Central memory CD8-positive, alpha-beta T cell (primary cell): ENCODE data around the gene CADM4.
A peak's percentile ranks its signal among the peaks of the same experiment; 100 is the strongest.
"Not testable (repeated sequence)": the region's sequence is repeated elsewhere in the genome, so short reads cannot be mapped to it uniquely, and the experiment has no call there.

Experiments
- ATAC-seq: fragments of 150-1000 bp; cut with Tn5 transposase; replicated peaks from 2 replicates; pipeline ENCODE4 v1.10.0; 2022; ENCODE audit warnings: mild to moderate bottlenecking, moderate FRiP score, moderate number of reproducible peaks; ENCODE audit not compliant: poor library complexity, severe bottlenecking; ENCODE audit errors: extremely low read depth
- DNase-seq, 2 donors: peaks; one replicate each; pipeline ENCODE4 v3.0.0; 2021; ENCODE audit warnings: low spot score in 2 of 2
- H3K27ac Mint-ChIP-seq: one replicate; pipeline ENCODE4 v1.8.0; 2022; ENCODE audit warnings: low read depth, mild to moderate bottlenecking, moderate library complexity, mixed read lengths
- H3K27me3 Mint-ChIP-seq: one replicate; pipeline ENCODE4 v1.8.0; 2022; ENCODE audit warnings: mixed read lengths
- H3K36me3 Mint-ChIP-seq: one replicate; pipeline ENCODE4 v1.8.0; 2022; ENCODE audit warnings: mild to moderate bottlenecking, moderate library complexity, mixed read lengths; ENCODE audit not compliant: insufficient read depth
- H3K4me1 Mint-ChIP-seq: one replicate; pipeline ENCODE4 v1.8.0; 2022; ENCODE audit warnings: mixed read lengths
- H3K4me3 Mint-ChIP-seq: one replicate; pipeline ENCODE4 v1.8.0; 2022; ENCODE audit warnings: mild to moderate bottlenecking, moderate library complexity, mixed read lengths
- H3K9me3 Mint-ChIP-seq: one replicate; pipeline ENCODE4 v1.8.0; 2022; ENCODE audit warnings: mixed read lengths

The CADM4 gene

GRCh38 chr19:43658001-43658400 lies 18.4 kb upstream of the CADM4 start:
- Mint-ChIP-seq H3K9me3 (no peaks in the 10 kb centered on the region), H3K4me1 (no peaks in the 10 kb centered on the region), H3K4me3 (no peak overlapping the region), H3K27me3 (no peaks in the 10 kb centered on the region), H3K27ac (no peak overlapping the region), H3K36me3 (peaks cover 12% of the 10 kb centered on the region)
- DNase-seq (no peak), ATAC-seq (no peak)

GRCh38 chr19:43656436-43656835 lies 16.8 kb upstream of the CADM4 start:
- Mint-ChIP-seq H3K9me3 (no peaks in the 10 kb centered on the region), H3K4me1 (no peaks in the 10 kb centered on the region), H3K36me3 (peaks cover 8% of the 10 kb centered on the region), H3K27me3 (no peaks in the 10 kb centered on the region), H3K27ac (peak overlapping the region; percentile 73), H3K4me3 (no peak overlapping the region)
- ATAC-seq = no peak
- no peak for DNase-seq

GRCh38 chr19:43652546-43652874 lies 12.9 kb upstream of the CADM4 start:
- H3K4me1 Mint-ChIP-seq = no peaks in the 10 kb centered on the region
- DNase-seq (no peak), ATAC-seq (no peak)
- no peaks in the 10 kb centered on the region for H3K27me3 Mint-ChIP-seq
- no peak overlapping the region for H3K4me3 Mint-ChIP-seq
- H3K27ac Mint-ChIP-seq = no peak overlapping the region
- peaks cover 8% of the 10 kb centered on the region for H3K36me3 Mint-ChIP-seq
- no peaks in the 10 kb centered on the region for H3K9me3 Mint-ChIP-seq

- no peak overlapping the region for H3K4me3 Mint-ChIP-seq
- no peaks in the 10 kb centered on the region for H3K4me1 Mint-ChIP-seq
- H3K27me3 Mint-ChIP-seq = no peaks in the 10 kb centered on the region
- DNase-seq (no peak), ATAC-seq (no peak)
- no peak overlapping the region for H3K27ac Mint-ChIP-seq
- no peaks in the 10 kb centered on the region for H3K9me3 Mint-ChIP-seq
- H3K36me3 Mint-ChIP-seq = peaks cover 7% of the 10 kb centered on the region
Measured at GRCh38 chr19:43651758-43652545, 12.3 kb upstream of the CADM4 start.

GRCh38 chr19:43650276-43650675 lies 10.6 kb upstream of the CADM4 start:
- not testable (repeated sequence) for H3K36me3 Mint-ChIP-seq, H3K27ac Mint-ChIP-seq, H3K4me3 Mint-ChIP-seq, H3K27me3 Mint-ChIP-seq, ATAC-seq, H3K4me1 Mint-ChIP-seq, DNase-seq, H3K9me3 Mint-ChIP-seq

- H3K9me3 Mint-ChIP-seq = no peaks in the 10 kb centered on the region
Measured at GRCh38 chr19:43649514-43649913, 9.9 kb upstream of the CADM4 start.

GRCh38 chr19:43648633-43649032 lies 9.0 kb upstream of the CADM4 start:
- H3K4me3 Mint-ChIP-seq = no peak overlapping the region
- peaks cover 7% of the 10 kb centered on the region for H3K36me3 Mint-ChIP-seq
- ATAC-seq (no peak), DNase-seq (no peak)
- H3K9me3 Mint-ChIP-seq = no peaks in the 10 kb centered on the region
- no peaks in the 10 kb centered on the region for H3K4me1 Mint-ChIP-seq
- H3K27ac Mint-ChIP-seq = no peak overlapping the region
- no peaks in the 10 kb centered on the region for H3K27me3 Mint-ChIP-seq

More at GRCh38 chr19:43649514-43649913, 9.9 kb upstream of the CADM4 start:
- Mint-ChIP-seq H3K27ac (no peak overlapping the region), H3K4me3 (no peak overlapping the region), H3K4me1 (no peaks in the 10 kb centered on the region), H3K36me3 (peaks cover 7% of the 10 kb centered on the region), H3K27me3 (no peaks in the 10 kb centered on the region)
- no peak for DNase-seq
- no peak for ATAC-seq

- DNase-seq = no peak
- Mint-ChIP-seq H3K27ac (no peak overlapping the region), H3K27me3 (peaks cover 21% of the 10 kb centered on the region), H3K4me3 (no peak overlapping the region), H3K4me1 (peaks cover 7% of the 10 kb centered on the region), H3K9me3 (no peaks in the 10 kb centered on the region), H3K36me3 (peaks cover 9% of the 10 kb centered on the region)
- no peak for ATAC-seq
Measured at GRCh38 chr19:43644181-43644580, 4.5 kb upstream of the CADM4 start.

GRCh38 chr19:43643326-43643725 lies 3.7 kb upstream of the CADM4 start:
- Mint-ChIP-seq H3K36me3 (peaks cover 11% of the 10 kb centered on the region), H3K9me3 (no peaks in the 10 kb centered on the region), H3K4me3 (no peak overlapping the region), H3K27me3 (peaks cover 30% of the 10 kb centered on the region), H3K27ac (no peak overlapping the region), H3K4me1 (peaks cover 13% of the 10 kb centered on the region)
- ATAC-seq (no peak), DNase-seq (no peak)

GRCh38 chr19:43642531-43642930 lies 2.9 kb upstream of the CADM4 start:
- H3K27me3 Mint-ChIP-seq = peaks cover 38% of the 10 kb centered on the region
- no peak for ATAC-seq
- H3K36me3 Mint-ChIP-seq = peaks cover 11% of the 10 kb centered on the region
- H3K9me3 Mint-ChIP-seq = no peaks in the 10 kb centered on the region
- DNase-seq = no peak
- H3K4me3 Mint-ChIP-seq = no peak overlapping the region
- peaks cover 13% of the 10 kb centered on the region for H3K4me1 Mint-ChIP-seq
- H3K27ac Mint-ChIP-seq = no peak overlapping the region

GRCh38 chr19:43641333-43641732 lies 1.7 kb upstream of the CADM4 start:
- Mint-ChIP-seq H3K9me3 (no peaks in the 10 kb centered on the region), H3K27me3 (peaks cover 50% of the 10 kb centered on the region), H3K4me1 (peaks cover 13% of the 10 kb centered on the region), H3K27ac (no peak overlapping the region), H3K4me3 (peak overlapping the region; percentile 68), H3K36me3 (peaks cover 8% of the 10 kb centered on the region)
- no peak for ATAC-seq
- DNase-seq = no peak

GRCh38 chr19:43640424-43640757 lies 741 bp upstream of the CADM4 start:
- peaks cover 13% of the 10 kb centered on the region for H3K4me1 Mint-ChIP-seq
- no peaks in the 10 kb centered on the region for H3K9me3 Mint-ChIP-seq
- ATAC-seq (no peak), DNase-seq (no peak)
- peaks cover 56% of the 10 kb centered on the region for H3K27me3 Mint-ChIP-seq
- peak overlapping the region; percentile 56 for H3K27ac Mint-ChIP-seq
- H3K36me3 Mint-ChIP-seq = peaks cover 6% of the 10 kb centered on the region
- peak overlapping the region; percentile 68 for H3K4me3 Mint-ChIP-seq

- H3K27me3 Mint-ChIP-seq = peaks cover 63% of the 10 kb centered on the region
Measured at GRCh38 chr19:43638995-43639518, 593 bp downstream of the CADM4 start.

More at GRCh38 chr19:43638995-43639518, 593 bp downstream of the CADM4 start:
- Mint-ChIP-seq H3K27ac (no peak overlapping the region), H3K9me3 (no peaks in the 10 kb centered on the region), H3K4me3 (peak overlapping the region; percentile 78), H3K36me3 (peaks cover 6% of the 10 kb centered on the region), H3K4me1 (peaks cover 13% of the 10 kb centered on the region)
- DNase-seq (no peak), ATAC-seq (no peak)
